G401 (cell line): ENCODE data around the gene BICC1. TPM values are rescaled to one million over a fixed set of nuclear protein-coding genes. Genes with fewer than 3 reads are reported as not detected.

Source experiments
- DNase-seq: peaks from one replicate; pipeline ENCODE4 v3.0.0-alpha.2; 2015; ENCODE audit warnings: low spot score
- in situ Hi-C: cut with HindIII; loops from 2 replicates; pipeline ENCODE4 v1.10.0; 2016; ENCODE audit warnings: low sequenced_read_pairs, mixed read lengths
- total RNA-seq: library from RNA; depleted of rRNA; stranded (reverse); fragments of >200 nt; shearing (Covaris generic); gene quantifications from 2 replicates; pipeline ENCODE4 v1.2.3, GENCODE V29; 2014

BICC1 gene
- total RNA-seq, 1 experiment from 2014 or later = not detected

DNA sequence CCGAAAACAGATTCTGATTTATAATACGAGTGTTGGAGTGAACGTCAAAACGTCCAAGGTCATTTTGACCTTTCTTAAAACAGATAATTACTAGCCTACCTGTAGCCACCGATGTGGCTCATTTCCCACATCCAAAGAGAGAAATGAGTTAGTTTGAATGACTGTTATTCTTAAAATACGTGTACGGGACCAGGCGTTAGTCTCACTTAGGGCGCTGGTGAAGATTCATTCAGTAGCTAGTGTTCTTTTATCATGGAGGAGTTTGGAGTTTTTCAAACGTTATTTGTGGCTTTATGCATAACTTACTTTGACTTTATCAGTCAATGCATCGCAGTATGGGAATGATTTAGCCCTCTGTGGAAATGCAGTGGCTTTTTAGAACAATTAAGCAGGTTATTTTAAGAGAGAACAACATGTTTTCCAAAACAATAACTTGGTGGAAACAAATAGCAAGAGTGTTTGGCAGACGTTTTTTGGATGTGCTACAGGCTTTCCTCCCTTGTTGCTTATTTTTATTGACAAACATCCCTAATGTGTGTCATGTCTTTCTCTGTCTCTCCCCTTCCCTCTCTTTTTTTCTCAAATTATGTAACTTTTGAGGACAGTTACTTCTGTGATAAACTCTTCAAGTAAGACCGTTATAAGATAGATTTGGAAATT is 1.6 kb downstream of the BICC1 start:
- in situ Hi-C loops = no loop called here
- no peak for DNase-seq

- DNase-seq = no peak
- in situ Hi-C loops = no loop called here
These were observed 2.7 kb downstream of the BICC1 start for GRCh38 chr10:58515291-58515941.

GRCh38 chr10:58516119-58516518 is 3.4 kb downstream of the BICC1 start:
- DNase-seq = no peak
- in situ Hi-C loops = no loop called here

DNA sequence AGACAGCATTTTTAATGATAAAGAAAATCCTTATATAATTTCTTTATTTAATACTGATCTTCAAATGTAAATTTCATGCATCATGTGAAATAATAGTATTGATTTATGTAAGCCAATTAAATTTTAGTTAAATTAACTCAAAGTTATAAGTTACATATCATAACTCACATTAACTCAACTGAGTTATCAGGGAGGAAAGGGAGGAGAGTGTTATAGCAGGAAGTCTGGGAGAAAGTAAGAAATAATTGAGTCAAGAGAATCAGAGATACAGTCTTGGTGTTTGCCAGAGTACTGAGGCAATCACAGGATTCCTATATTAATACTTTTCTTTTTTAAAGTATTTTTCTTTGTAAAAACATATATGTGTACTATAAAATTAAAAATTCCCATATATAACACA is 4.0 kb downstream of the BICC1 start:
- DNase-seq = no peak
- in situ Hi-C loops = no loop called here

DNA sequence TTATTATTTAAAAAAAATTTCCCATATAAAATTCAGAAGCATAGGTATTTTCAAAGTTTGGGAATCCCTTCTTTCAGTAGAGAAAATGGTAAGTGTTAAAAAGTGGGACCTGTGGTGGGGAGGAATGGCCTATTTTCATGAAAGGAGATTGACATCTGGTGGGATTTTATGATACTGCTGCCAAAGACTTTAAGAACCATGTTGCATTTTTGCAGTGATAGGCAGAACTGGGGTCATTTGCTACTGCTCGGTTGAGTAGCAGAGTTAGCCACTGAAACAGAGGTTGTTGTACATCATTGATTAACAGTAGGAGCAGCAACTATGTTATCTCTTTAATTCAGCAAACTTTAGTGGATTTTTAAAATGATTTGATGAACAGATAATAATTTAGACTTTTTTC is 4.4 kb downstream of the BICC1 start:
- DNase-seq = no peak
- in situ Hi-C loops = no loop called here

DNA sequence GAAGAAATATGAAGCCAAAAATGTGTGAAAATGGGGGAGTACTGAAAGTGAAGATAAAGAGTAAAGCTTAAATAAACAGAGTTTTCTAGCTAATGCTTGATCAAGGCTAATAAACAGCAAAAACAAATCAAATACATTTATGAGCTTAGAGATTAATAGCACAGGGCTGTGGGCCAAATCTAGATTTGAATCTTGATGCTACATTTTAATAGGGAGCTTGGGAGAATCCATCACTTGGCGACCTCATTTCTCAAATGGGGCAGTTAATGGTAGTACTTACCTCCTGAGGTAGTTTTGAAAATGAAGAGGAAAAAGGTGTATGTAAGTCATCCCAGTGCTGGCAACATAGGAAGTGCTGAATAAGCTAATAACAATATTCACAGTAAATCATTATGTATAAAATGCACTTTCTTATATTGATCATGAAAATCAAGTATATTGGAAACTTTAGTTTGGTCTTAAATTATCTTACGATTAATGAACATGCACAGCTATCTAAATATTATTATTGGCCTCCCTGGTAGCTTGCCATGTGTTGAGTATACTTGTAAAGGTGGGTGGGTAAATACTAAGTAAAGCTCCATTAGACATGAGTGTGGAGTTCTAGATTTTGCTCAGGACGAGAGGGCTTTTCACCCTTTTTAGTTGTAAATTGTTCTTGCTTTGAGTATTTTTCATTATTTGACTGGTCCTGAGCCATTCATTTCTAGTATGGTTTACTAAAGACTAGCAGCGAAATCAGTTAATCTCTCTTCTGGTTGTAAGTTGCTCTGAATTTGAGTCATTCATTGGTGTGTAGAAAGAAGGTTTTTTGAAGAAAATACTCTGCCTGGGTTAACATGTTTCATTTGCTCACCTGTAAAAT is 5.1 kb downstream of the BICC1 start:
- DNase-seq = no peak
- in situ Hi-C loops = no loop called here

GRCh38 chr10:58518775-58519174 is 6.1 kb downstream of the BICC1 start:
- DNase-seq = no peak
- in situ Hi-C loops = no loop called here

DNA sequence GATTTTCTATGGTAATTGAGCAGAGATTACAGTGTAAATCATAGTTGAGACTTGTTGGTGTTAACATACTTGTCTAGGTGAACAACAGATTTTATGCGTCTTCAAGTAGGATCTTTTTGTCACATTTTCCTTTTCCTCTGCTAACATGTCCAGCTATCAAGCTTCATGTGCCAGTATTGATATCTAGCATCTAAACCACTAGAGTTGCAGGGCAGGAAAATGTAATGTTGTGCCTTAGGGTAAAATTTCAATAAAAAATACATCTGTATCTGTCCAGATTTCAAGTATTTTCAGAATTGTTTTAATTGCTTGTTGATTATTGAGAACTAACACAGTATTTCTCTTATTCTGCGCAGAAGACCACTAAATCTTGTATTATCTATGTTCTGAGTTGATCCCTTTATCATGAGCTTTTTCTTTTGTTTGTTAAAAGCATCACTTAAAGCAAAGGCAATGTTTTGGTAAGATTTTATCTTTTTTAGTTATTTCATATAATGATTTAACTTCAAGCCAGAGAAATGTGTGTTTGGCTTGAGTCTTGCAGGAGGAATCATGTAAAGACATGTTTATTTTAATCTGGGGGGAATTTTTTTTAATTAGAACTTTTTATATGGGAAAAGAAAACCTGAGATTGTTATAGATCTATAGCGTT is 16.5 kb downstream of the BICC1 start:
- in situ Hi-C loops = no loop called here
- no peak for DNase-seq

DNA sequence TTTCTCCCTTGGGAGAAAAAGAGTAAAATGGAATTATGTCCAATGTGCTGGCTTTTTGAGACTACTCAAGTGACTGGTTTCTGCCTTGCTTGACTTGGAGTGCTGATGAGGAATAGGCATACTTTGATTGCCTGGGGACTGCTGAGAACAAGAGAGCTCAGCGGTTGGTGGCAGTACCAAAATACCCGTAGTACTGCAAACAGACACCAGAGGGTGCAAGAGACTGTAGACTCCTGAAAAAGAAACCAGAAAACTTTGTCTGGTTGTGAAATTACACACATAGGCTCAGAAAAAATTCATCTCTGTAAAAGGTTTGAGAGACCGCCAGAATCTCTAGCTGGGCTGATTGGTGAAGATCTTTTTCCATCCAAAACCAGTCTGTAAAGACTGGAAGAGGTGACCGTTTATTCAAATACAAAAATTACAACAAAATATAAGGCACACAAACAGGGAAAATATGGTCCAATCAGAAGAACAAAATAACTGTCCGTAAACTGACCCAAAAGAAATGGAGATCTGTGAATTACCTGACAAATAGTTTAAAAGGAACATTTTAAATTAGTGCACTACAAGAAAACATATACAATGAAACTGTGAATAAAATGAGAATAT is 18.5 kb downstream of the BICC1 start:
- peak; percentile 12 for DNase-seq
- in situ Hi-C loops = no loop called here

GRCh38 chr10:58535311-58535710 is 22.6 kb downstream of the BICC1 start:
- DNase-seq = no peak
- in situ Hi-C loops = no loop called here

GRCh38 chr10:58543141-58543540 is 30.5 kb downstream of the BICC1 start:
- in situ Hi-C loops = no loop called here
- DNase-seq = no peak

GRCh38 chr10:58544135-58544534 is 31.5 kb downstream of the BICC1 start:
- in situ Hi-C loops = no loop called here
- no peak for DNase-seq

DNA sequence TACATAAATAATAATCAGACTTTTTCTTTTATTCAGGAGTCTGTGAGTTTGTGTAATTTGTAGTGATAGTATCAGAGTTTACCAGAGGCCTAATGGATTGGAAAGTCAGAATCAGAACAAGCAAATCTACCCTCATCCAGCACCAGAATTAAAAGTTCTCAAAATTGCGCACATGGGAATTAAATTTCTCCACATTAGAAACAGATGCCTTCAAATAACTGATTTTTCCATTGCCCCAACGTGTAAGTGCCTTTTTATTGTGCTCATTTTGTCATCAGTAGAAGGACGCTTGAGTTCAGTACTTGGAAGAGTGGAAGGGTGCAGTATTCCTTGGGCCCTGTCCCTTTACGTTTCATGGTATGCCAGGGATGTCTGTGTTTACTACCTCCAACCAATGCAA is 32.8 kb downstream of the BICC1 start:
- DNase-seq = no peak
- in situ Hi-C loops = no loop called here

- DNase-seq = no peak
- in situ Hi-C loops = no loop called here
These were observed 33.5 kb downstream of the BICC1 start for GRCh38 chr10:58546137-58546536.

DNA sequence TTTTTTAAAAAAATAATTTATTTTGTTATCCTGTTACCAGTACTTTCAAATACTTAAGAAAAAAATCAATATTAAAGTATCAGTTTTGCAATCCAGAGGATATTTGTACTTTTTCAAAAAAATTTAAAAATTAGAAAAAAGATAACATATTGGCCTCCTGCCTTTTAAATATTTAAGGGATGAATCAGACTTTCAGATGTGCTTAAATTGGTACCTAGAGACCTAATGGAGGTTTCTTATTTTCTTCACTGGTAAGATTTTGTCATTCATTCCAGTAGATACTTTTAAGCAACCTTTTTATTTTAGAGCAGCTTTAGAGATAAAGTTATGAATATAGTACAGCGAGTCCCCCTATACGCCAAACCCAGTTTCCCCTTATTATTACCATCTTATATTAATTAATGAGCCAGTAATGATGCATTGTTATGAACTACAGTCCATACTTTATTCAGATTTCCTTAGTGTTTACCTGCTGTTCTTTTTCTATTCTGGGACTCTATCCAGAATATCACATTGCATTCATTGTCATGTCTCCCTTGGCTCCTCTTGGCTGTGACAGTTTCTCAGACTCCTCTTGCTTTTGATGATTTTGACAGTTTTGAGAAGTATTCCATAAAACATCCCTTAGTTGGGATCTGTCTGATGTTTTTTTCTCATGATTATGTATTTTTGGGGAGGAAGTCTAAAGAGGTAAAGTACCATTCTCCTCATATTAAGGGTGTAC is 34.2 kb downstream of the BICC1 start:
- DNase-seq = no peak
- in situ Hi-C loops = no loop called here

GRCh38 chr10:58547963-58548362 is 35.3 kb downstream of the BICC1 start:
- DNase-seq = no peak
- in situ Hi-C loops = no loop called here

- DNase-seq = no peak
- in situ Hi-C loops = no loop called here
These were observed 41.6 kb downstream of the BICC1 start for GRCh38 chr10:58554316-58554715.

GRCh38 chr10:58555170-58555929 is 42.7 kb downstream of the BICC1 start:
- DNase-seq = no peak
- in situ Hi-C loops = no loop called here
